Measurements from ENCODE around the gene ERG. TPM values are rescaled to one million over a fixed set of nuclear protein-coding genes. Genes with fewer than 3 reads are reported as not detected.

Gene ERG
- total RNA-seq, 2 experiments from 2014 or later, result not detected

DNA sequence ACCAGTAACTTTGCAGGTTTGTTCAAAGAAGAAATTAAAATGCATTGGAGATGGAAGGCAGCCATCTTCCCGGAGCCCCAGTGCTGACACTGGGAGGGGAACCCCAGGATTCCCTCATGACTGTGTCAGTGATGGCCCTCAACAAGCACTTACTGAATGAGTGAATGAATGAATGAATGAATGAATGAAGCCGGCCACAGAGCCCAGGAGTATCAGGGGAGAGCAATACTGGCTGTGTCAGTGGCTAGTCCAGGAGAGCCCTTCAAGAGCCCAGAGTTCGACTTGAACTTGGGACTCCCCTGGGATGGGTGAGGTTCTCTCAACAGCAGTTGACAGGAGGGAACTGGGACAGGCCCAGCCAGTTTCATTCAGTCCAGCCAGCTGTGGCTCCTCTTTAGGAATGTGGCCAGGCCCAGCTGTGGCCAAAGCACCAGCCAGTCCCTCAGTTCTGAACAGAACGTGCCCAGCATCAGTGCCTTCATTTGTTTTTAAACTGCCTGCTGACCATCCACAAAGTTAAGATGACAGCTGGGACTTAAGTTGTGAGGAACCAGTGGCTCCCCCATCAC is 9.2 kb upstream of the ERG start:
- Histone ChIP-seq H3K4me1 (ENCODE audit: insufficient read depth, low read length, poor library complexity, severe bottlenecking) (no peaks in the 10 kb centered on the region), H3K79me2 (ENCODE audit: insufficient read depth, low read depth, low read length) (no peaks in the 10 kb centered on the region), H4K20me1 (ENCODE audit: insufficient read depth, low read length) (no peaks in the 10 kb centered on the region), H3K9me2 (ENCODE audit: insufficient read depth, low read length) (no peaks in the 10 kb centered on the region), H2AFZ (ENCODE audit: low read length) (no peak overlapping the region), H3K9me3 (ENCODE audit: low read length) (no peaks in the 10 kb centered on the region), H3K36me3 (ENCODE audit: insufficient read depth, low read length) (no peaks in the 10 kb centered on the region), H3K4me3 (ENCODE audit: low read depth, low read length, poor library complexity, severe bottlenecking) (no peak overlapping the region), H3K27ac (ENCODE audit: low read depth, low read length, poor library complexity, severe bottlenecking) (no peak overlapping the region), H3K4me2 (ENCODE audit: low read length) (no peak overlapping the region)
- TF ChIP-seq, protein P1, sequence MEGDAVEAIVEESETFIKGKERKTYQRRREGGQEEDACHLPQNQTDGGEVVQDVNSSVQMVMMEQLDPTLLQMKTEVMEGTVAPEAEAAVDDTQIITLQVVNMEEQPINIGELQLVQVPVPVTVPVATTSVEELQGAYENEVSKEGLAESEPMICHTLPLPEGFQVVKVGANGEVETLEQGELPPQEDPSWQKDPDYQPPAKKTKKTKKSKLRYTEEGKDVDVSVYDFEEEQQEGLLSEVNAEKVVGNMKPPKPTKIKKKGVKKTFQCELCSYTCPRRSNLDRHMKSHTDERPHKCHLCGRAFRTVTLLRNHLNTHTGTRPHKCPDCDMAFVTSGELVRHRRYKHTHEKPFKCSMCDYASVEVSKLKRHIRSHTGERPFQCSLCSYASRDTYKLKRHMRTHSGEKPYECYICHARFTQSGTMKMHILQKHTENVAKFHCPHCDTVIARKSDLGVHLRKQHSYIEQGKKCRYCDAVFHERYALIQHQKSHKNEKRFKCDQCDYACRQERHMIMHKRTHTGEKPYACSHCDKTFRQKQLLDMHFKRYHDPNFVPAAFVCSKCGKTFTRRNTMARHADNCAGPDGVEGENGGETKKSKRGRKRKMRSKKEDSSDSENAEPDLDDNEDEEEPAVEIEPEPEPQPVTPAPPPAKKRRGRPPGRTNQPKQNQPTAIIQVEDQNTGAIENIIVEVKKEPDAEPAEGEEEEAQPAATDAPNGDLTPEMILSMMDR (conservative IDR thresholded peaks at IDR 0.05; ENCODE audit: low read length), result no peak
- no peak for TF ChIP-seq EZH2phosphoT487 (IDR thresholded peaks at IDR 0.05; ENCODE audit: borderline replicate concordance, low read depth, low read length)
- no peak for DNase-seq (ENCODE audit: low spot score)
- ChIA-PET CTCF (ENCODE audit: unreplicated experiment) (no interaction called here), POLR2A (no interaction called here)
- intact Hi-C loops (cut with micrococcal nuclease; ENCODE audit: unreplicated experiment), result no loop called here
- no TSS peak for BruUV-seq (replicated peaks)

DNA sequence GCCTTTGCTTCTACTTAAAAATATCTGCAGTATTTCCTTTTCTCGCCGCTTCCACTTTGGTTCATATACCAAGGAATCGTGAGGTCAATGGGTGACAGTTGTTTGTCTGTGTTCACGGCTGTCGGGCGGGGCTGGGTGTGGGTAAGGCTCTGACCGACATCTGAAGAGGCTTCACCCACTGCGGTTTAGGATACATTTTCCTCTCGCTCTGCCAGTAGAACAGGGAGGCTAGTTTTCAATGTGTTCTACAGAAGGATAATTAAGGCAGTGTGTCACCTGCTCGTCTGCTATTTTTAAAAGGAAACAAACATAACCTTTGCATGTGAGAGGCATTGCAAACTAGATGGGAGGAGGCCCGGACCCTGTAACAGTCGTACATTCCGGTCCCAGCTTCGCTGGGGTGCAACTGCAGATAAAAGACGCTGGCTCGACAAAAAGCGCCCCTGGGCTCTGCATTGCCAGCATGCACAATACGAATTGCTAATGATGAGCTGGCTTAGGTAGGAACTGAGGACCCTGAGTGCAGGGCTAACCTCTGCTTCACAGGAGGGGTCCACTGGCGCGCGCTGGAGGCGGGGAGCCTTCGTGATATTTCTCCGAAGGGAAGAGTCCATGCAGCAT is 8.5 kb upstream of the ERG start:
- BruUV-seq (replicated peaks), result no TSS peak
- H3K4me2 ChIP-seq (ENCODE audit: low read length), result no peak overlapping the region
- H3K79me2 ChIP-seq (ENCODE audit: insufficient read depth, low read depth, low read length), result no peaks in the 10 kb centered on the region
- H3K9me3 ChIP-seq (ENCODE audit: low read length), result no peaks in the 10 kb centered on the region
- H2AFZ ChIP-seq (ENCODE audit: low read length), result no peak overlapping the region
- H3K4me1 ChIP-seq (ENCODE audit: insufficient read depth, low read length, poor library complexity, severe bottlenecking), result no peaks in the 10 kb centered on the region
- DNase-seq (ENCODE audit: low spot score), result no peak
- no peak overlapping the region for H3K27ac ChIP-seq (ENCODE audit: low read depth, low read length, poor library complexity, severe bottlenecking)
- H3K9me2 ChIP-seq (ENCODE audit: insufficient read depth, low read length), result no peaks in the 10 kb centered on the region
- ChIA-PET POLR2A (no interaction called here), CTCF (ENCODE audit: unreplicated experiment) (no interaction called here)
- no peak for TF ChIP-seq EZH2phosphoT487 (IDR thresholded peaks at IDR 0.05; ENCODE audit: borderline replicate concordance, low read depth, low read length)
- TF ChIP-seq, protein P1 (conservative IDR thresholded peaks at IDR 0.05; ENCODE audit: low read length), result no peak
- H3K36me3 ChIP-seq (ENCODE audit: insufficient read depth, low read length), result no peaks in the 10 kb centered on the region
- H4K20me1 ChIP-seq (ENCODE audit: insufficient read depth, low read length), result no peaks in the 10 kb centered on the region
- H3K4me3 ChIP-seq (ENCODE audit: low read depth, low read length, poor library complexity, severe bottlenecking), result no peak overlapping the region
- intact Hi-C loops (cut with micrococcal nuclease; ENCODE audit: unreplicated experiment), result no loop called here

All from OCI-LY7 (cell line).